NCI-H446 (cell line): ENCODE data around the gene GPRC5A.

ENCODE experiments used
- DNase-seq, 2 experiments: peaks; one replicate each; lab custom pipeline; 2025; lab: John Stamatoyannopoulos, UW

GPRC5A gene

GRCh38 chr12:12885096-12885792, 6.1 kb upstream of the GPRC5A start:
- DNase-seq, result no peak

- DNase-seq, result no peak
Measured at GRCh38 chr12:12887471-12887870, 3.9 kb upstream of the GPRC5A start.

GRCh38 chr12:12889701-12890100, 1.7 kb upstream of the GPRC5A start:
- no peak for DNase-seq

- no peak for DNase-seq
Measured at GRCh38 chr12:12890543-12891079, 751 bp upstream of the GPRC5A start.

- DNase-seq, result no peak
Measured at GRCh38 chr12:12891881-12892355, 556 bp downstream of the GPRC5A start.

- no peak for DNase-seq
Measured at GRCh38 chr12:12892681-12893141, 1.3 kb downstream of the GPRC5A start.

GRCh38 chr12:12893438-12893837, 2.1 kb downstream of the GPRC5A start:
- no peak for DNase-seq

GRCh38 chr12:12896260-12896659, 4.9 kb downstream of the GPRC5A start:
- DNase-seq, result no peak

- DNase-seq, result no peak
Measured at GRCh38 chr12:12897302-12897701, 5.9 kb downstream of the GPRC5A start.

- DNase-seq, result no peak
Measured at GRCh38 chr12:12898136-12898717, 6.9 kb downstream of the GPRC5A start.

GRCh38 chr12:12898911-12899511, 7.6 kb downstream of the GPRC5A start:
- no peak for DNase-seq

- peak in 1 of 2 experiments; percentile 8 for DNase-seq
Measured at GRCh38 chr12:12899530-12900380, 8.4 kb downstream of the GPRC5A start.

- no peak for DNase-seq
Measured at GRCh38 chr12:12900786-12901157, 9.4 kb downstream of the GPRC5A start.

- no peak for DNase-seq
Measured at GRCh38 chr12:12901158-12901791, 9.9 kb downstream of the GPRC5A start.

- DNase-seq, result no peak
Measured at GRCh38 chr12:12902036-12902435, 10.7 kb downstream of the GPRC5A start.

GRCh38 chr12:12903642-12904609, 12.6 kb downstream of the GPRC5A start:
- DNase-seq, result no peak

GRCh38 chr12:12907552-12907951, 16.2 kb downstream of the GPRC5A start:
- no peak for DNase-seq

- no peak for DNase-seq
Measured at GRCh38 chr12:12908252-12908651, 16.9 kb downstream of the GPRC5A start.

GRCh38 chr12:12908711-12909110, 17.3 kb downstream of the GPRC5A start:
- no peak for DNase-seq

GRCh38 chr12:12909228-12909994, 18.0 kb downstream of the GPRC5A start:
- no peak for DNase-seq
